GM21360 (cell line): Measurements from ENCODE around the gene BANP.
"Not testable (repeated sequence)": the region's sequence is repeated elsewhere in the genome, so short reads cannot be mapped to it uniquely, and the experiment has no call there.

Experiments used
- ATAC-seq: cut with Tn5 transposase; IDR thresholded peaks from one replicate; pipeline ENCODE4 v1.9.1; 2021; ENCODE audit warnings: mild to moderate bottlenecking, moderate library complexity; ENCODE audit not compliant: unreplicated experiment

Gene BANP

DNA sequence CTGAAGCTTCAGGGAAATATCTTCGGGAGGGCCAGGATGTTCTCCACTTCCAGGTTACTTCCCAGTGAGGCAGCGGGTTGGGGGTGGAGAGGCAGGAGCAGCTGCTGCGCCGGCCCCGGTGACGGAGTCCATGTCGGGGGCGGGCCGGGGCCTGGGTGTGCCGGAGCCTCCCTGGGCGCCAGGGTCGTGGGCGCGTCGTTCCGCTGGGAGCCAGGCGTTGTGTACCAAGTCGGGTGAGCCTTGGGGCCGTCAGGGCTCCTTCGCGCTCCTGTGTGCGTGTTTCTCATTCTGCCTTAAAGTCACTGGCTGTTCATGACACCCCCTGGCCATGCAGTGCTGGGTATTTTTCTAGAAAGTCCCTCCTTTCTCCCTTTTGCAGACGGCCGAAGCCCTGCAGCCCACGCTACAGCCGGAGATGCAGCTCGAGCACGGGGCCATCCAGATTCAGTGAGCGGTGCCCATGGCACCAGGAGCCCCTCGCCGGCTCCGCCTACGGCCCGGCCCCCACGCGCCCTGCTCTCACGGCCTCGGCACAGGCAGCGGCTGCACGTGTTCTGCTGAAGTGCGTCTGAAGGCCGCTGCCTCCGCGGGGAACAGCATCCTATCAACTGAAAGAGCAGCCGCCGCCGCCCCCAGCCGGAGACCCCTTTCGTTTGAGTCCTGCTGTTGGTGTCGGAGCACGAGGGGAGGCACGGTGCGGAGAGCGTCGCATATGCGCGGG is 125.1 kb downstream of the BANP start:
- ATAC-seq, result no peak

GRCh38 chr16:88076932-88077320 is 125.7 kb downstream of the BANP start:
- ATAC-seq, result not testable (repeated sequence)

DNA sequence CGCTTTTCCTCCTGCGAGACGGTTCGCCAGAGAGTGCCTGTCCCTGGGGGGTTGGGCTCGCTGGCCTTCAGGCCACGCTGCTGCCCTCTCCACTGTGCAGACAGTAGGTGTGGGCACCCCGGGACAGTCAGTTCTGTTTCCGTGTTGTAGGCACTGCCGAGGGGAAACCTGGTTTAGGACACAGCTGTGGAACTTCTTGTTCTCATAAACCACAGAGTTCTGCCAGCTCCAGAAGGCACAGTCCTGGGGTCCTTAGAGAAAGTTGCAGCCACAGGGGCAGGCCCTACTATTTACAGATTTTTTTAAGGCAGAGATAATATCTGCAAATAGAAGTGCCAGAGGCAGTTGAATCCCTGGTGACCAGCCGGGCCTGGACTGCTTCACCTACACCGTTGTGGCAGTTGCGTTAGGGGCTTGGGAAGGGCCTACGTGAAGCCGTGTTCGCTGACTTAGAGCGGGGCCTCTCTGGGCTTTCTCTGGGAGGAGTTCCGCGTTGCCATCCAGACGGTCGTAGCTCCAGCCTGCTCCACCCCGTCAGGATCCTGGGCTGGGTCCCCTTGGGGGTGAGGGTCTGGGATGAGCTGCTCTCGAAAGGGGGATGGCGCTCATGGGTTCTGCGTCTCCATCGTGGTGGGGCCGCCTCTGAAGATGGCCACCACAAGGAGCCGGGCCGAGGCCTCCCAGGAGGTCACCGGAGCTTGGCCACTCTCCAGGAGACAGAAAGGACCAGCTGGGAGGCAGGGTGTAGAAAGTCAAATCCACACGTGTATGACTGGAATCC is 126.3 kb downstream of the BANP start:
- ATAC-seq, result no peak

- ATAC-seq, result no peak
These were observed 127.0 kb downstream of the BANP start for GRCh38 chr16:88078111-88078775.

DNA sequence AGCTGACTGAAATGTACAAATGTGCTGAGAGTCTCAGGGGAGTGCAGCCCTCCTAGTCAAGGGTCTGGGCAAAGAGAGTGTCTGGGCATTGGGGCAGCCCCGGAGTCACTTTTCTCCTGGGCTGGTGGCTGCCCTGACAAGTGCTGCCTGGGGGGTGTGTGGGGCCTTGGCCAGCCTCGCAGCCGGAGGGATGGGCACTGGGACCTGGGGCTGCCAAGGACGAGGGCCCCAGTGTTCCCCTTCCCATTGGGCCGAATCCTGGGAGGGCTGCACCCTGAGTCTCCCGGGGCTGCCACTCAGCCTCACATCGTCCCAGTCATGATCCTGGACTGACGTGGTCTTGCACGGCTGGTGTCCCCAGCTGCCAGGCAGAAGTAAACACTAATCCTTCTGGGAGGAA is 132.3 kb downstream of the BANP start:
- ATAC-seq, result no peak

- no peak for ATAC-seq
These were observed 133.6 kb downstream of the BANP start for GRCh38 chr16:88084881-88085280.

DNA sequence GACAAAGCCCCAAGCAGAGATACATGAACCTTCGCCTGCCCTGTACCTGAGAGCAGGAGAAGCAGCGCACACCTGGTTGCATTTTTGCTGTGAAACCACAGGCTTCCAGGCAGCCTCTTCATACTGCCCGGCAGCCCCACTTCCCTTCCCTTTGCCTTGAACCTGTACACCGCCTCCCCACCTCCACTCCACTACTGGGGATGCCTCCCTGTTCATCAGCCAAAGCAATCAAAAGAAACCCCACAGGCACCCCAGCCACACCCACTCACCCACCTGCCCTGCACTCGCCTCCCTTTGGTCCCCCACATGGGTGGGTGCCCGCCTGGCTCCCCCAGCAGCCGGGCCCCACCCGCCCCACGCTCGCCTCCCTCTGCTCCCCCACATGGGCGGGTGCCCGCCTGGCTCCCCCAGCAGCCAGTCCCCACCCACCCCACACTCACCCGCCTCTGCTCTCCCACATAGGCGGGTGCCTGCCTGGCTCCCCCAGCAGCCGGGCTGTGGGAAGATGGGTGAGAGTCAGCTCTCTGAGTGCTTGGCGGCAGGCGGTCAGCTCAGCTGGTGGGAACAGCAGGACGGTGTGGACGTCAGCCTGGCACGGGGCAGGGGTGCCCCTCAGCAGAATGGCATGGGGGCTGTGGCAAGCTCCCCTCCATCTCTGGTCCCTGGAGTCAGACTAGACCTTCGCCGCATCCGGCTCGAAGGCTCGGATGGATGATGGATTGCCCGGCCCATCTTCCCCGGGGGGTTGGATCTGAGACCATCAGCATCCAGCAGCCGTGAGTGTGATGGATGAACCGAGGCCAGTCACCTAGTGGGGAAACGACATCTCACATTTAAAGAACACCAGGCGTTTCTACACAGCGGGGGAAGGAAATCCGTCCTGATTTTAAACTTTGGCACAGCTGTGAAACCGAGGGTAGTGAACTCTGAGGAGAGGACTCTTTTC is 135.6 kb downstream of the BANP start:
- ATAC-seq, result no peak

GRCh38 chr16:88087517-88087877 is 136.3 kb downstream of the BANP start:
- ATAC-seq, result no peak

DNA sequence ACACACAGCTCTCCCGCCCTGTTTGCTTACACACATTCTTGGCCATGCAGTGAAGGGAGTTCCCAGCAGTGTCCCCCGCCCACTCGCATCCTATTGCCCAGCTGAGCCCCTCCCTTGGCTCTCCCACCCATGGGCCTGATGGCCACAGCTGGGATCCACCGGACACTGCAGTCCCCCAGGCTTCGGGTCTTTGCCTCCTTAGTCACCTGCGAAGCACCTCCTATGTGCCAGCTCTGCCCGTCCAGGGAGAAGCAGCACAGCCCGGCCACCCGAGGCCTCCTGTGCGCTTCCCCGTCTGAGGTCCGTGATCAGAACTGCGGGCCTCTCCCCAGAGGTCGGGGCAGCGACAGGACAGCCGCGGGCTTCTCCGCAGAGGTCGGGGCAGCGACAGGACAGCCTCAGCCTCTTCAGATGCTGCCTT is 136.9 kb downstream of the BANP start:
- no peak for ATAC-seq

GRCh38 chr16:88088611-88089010 is 137.4 kb downstream of the BANP start:
- ATAC-seq, result not testable (repeated sequence)

- not testable (repeated sequence) for ATAC-seq
These were observed 137.8 kb downstream of the BANP start for GRCh38 chr16:88089071-88089470.

- not testable (repeated sequence) for ATAC-seq
These were observed 138.6 kb downstream of the BANP start for GRCh38 chr16:88089632-88090376.

- not testable (repeated sequence) for ATAC-seq
These were observed 139.3 kb downstream of the BANP start for GRCh38 chr16:88090377-88091175.

DNA sequence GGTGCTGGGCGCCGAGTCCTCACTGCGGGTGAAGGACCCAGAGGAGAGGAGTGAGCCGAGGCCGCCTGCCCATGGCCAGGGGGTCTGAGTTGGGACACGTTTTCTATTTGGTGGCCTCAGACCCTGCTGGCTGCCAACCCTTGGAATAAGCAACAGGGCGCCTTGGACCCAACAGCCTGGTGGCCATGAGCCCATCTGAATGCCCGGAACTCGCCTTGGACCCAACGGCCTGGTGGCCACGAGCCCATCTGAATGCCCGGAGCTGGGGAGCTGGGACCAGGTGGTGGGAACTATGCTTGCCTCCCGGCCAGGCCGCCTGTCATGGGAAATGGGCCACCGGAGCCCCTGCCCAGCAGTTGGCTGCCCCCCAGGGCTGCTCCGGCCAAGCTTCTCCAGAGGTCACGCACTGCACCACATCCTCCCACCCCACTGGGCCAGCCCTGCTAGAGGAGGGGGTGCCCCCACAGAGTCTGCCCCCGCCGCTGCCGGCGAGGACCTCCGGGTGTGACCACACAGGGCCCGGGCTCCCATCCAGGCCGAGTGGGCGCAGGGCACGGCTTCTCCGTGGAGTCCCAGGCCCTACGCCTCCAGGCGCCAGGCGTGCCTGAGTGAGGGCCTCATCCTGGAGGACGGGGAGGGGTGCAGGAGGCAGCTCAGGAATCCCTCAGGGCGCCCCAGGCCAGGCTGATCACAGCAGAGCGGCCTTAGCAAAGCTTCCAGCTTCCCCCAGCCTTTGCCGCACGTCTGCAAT is 140.2 kb downstream of the BANP start:
- not testable (repeated sequence) for ATAC-seq

DNA sequence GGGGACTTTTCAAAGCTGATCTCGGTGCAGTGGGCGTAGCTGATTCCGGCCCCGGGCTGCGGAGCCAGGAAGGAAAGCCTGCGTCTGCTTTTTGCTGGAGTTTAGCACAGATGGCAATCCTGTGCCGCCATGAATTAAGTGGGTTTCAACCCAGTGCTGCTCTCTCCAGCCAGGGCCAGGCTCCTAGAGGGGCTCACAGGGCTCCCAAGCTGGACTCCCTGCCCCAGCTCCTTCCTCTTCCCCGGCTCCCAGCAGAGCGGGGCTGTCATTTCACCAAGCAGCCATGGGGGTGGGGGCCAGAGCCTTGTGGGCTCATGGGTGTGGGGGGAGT is 140.7 kb downstream of the BANP start:
- ATAC-seq, result not testable (repeated sequence)

DNA sequence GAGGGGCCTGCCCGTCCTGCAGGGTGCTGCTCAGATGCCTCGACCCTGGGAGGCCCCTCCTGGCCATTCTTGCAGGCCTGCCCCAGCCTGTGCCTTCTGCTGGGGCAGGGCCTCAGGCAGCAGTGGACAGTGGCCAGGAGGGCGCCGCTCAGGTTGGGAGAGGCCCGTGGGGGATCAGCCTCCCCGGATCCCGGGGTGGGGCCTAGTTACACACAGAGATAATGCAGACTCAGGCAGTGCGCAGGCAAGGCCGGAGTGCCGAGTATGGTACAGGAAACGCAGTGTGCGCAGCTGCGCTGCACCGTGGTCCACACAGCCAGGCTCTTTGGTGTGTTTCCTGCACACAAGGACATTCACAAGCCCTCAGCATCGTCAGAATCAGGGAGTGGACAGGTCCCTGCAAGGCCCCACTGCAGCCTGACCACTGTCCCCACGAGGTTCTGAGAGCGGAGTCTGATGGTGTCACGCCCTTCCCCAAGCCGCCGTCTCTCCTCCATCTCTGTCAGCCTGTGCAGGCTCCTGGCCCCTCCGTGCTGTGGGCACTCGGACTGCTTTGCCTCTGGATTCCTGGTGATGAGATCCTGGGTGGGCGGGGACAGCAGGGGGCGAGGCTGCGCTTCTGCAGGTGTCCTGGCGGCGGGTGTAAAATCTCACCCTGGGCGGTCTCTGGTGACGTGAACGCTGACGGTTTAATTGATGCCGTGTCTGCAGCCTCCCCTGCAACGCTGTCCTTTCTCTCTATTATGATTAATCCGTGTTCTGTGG is 141.7 kb downstream of the BANP start:
- not testable (repeated sequence) for ATAC-seq

DNA sequence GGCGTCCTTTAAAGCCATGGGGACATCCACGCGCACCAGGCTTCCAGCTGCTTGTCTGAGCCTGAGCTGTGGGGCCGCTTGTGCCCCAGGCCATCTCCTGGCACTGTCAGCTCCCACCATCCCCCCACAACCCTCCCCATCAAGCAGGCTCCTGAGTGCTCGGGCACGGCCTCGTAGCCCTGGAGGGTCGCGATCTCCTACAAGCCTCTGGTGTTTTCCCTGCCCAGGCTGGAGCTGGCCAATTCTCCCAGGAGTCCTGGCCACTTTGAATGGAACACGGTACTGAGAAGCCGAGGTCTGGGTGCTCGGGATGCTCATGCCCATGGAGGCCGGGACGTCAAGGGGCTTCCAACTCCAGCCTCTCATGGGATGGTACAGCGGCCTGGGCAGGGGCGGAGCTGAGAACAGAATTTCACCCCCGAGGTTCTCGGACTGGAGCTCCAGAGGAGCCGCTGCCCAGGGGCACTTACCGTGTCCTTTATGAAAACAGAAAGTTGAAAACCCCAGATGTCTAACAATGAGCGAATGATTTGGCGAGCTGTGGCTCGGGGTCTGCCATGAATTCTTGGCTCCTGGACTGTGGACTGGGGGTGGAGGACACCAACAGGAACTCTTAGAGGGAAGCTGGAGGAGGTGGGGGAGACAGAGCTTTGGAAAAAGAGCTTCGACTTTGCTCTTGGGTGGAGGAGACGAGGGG is 142.5 kb downstream of the BANP start:
- ATAC-seq, result not testable (repeated sequence)
